Activated CD8-positive, alpha-beta memory T cell treated with anti-CD3 and anti-CD28 coated beads, Interleukin-2, amount 10 ng/mL, durations not matched to agents 7 days and 5 days (primary cell): ENCODE measurements around the gene WNT3. TPM values are rescaled to one million over a fixed set of nuclear protein-coding genes. Genes with fewer than 3 reads are reported as not detected.
"Not testable (repeated sequence)": the region's sequence is repeated elsewhere in the genome, so short reads cannot be mapped to it uniquely, and the experiment has no call there.

Experiments
- ATAC-seq: fragments of 150-1000 bp; cut with Tn5 transposase; one replicate; pipeline ENCODE4 v1.10.0; 2021; ENCODE audit warnings: moderate library complexity
- CTCF ChIA-PET: fragments of 350-600 bp; sonication (Branson Sonifier 250); formaldehyde crosslinking; loops from one replicate; lab custom pipeline; 2021; ENCODE audit warnings: antibody characterized with exemption; lab: Charles Lee
- DNase-seq: peaks from one replicate; pipeline ENCODE4 v3.0.0-alpha.2; 2020
- H3K27ac Mint-ChIP-seq: one replicate; pipeline ENCODE4 v1.8.0; 2021; ENCODE audit warnings: mild to moderate bottlenecking, mixed read lengths
- H3K27me3 Mint-ChIP-seq: one replicate; pipeline ENCODE4 v1.8.0; 2021; ENCODE audit warnings: mixed read lengths
- H3K36me3 Mint-ChIP-seq: one replicate; pipeline ENCODE4 v1.8.0; 2021; ENCODE audit warnings: mild to moderate bottlenecking, mixed read lengths
- H3K4me1 Mint-ChIP-seq: one replicate; pipeline ENCODE4 v1.8.0; 2021; ENCODE audit warnings: mixed read lengths
- H3K4me3 Mint-ChIP-seq: one replicate; pipeline ENCODE4 v1.8.0; 2021; ENCODE audit warnings: mild to moderate bottlenecking, moderate library complexity, mixed read lengths
- H3K9me3 Mint-ChIP-seq: one replicate; pipeline ENCODE4 v1.8.0; 2022; ENCODE audit warnings: low read depth, mixed read lengths
- total RNA-seq, 2 experiments: library from RNA; stranded (reverse); gene quantifications; one replicate each; pipeline ENCODE4 v1.2.3, GENCODE V29; 2021

The WNT3 gene
- total RNA-seq, 2 experiments from 2014 or later: not detected

- Mint-ChIP-seq H3K27me3 (peaks cover 75% of the 10 kb centered on the region), H3K4me3 (no peak overlapping the region), H3K36me3 (no peaks in the 10 kb centered on the region), H3K27ac (no peak overlapping the region), H3K4me1 (peaks cover 2% of the 10 kb centered on the region), H3K9me3 (no peaks in the 10 kb centered on the region)
- CTCF ChIA-PET: interaction anchor here (0.5 kb wide), 1 partner anchor 41 kb away, joined by 3 read pairs; no protein-coding TSS in a partner anchor
- no peak for ATAC-seq
- no peak for DNase-seq
Observed at GRCh38 chr17:46850688-46851028, 32.2 kb upstream of the WNT3 start.

- H3K36me3 Mint-ChIP-seq: no peaks in the 10 kb centered on the region
- no peaks in the 10 kb centered on the region for H3K9me3 Mint-ChIP-seq
- peaks cover 2% of the 10 kb centered on the region for H3K4me1 Mint-ChIP-seq
- ATAC-seq (no peak), DNase-seq (no peak)
- H3K27ac Mint-ChIP-seq: no peak overlapping the region
- H3K4me3 Mint-ChIP-seq: no peak overlapping the region
- peaks cover 61% of the 10 kb centered on the region for H3K27me3 Mint-ChIP-seq
- CTCF ChIA-PET: interaction anchor here (1.3 kb wide), 1 partner anchor 92 kb away, joined by 3 read pairs; no protein-coding TSS in a partner anchor
Observed at GRCh38 chr17:46848534-46848933, 30.0 kb upstream of the WNT3 start.

- Mint-ChIP-seq H3K27me3 (peaks cover 61% of the 10 kb centered on the region), H3K27ac (no peak overlapping the region), H3K4me1 (peaks cover 2% of the 10 kb centered on the region), H3K36me3 (peaks cover 4% of the 10 kb centered on the region), H3K9me3 (peaks cover 8% of the 10 kb centered on the region), H3K4me3 (no peak overlapping the region)
- CTCF ChIA-PET: interaction anchor here (1.3 kb wide), 1 partner anchor 93 kb away, joined by 3 read pairs; no protein-coding TSS in a partner anchor
- DNase-seq: no peak
- no peak for ATAC-seq
Observed at GRCh38 chr17:46847204-46848191, 29.0 kb upstream of the WNT3 start.

GRCh38 chr17:46842835-46843234, 24.3 kb upstream of the WNT3 start:
- Mint-ChIP-seq H3K36me3 (peaks cover 4% of the 10 kb centered on the region), H3K27me3 (peaks cover 46% of the 10 kb centered on the region), H3K9me3 (peaks cover 8% of the 10 kb centered on the region), H3K4me3 (no peak overlapping the region), H3K27ac (no peak overlapping the region), H3K4me1 (peaks cover 3% of the 10 kb centered on the region)
- DNase-seq (no peak), ATAC-seq (no peak)
- CTCF ChIA-PET: interaction anchor here (0.7 to 3.3 kb wide), 11 partner anchors 10 to 160 kb away, joined by 3 to 22 read pairs (median 3); no protein-coding TSS in a partner anchor

GRCh38 chr17:46841561-46842379, 23.3 kb upstream of the WNT3 start:
- DNase-seq (no peak), ATAC-seq (peak; percentile 20)
- CTCF ChIA-PET: interaction anchor here (0.7 to 3.3 kb wide), 14 partner anchors 9 to 161 kb away, joined by 3 to 22 read pairs (median 3); no protein-coding TSS in a partner anchor
- peaks cover 3% of the 10 kb centered on the region for H3K4me1 Mint-ChIP-seq
- peaks cover 41% of the 10 kb centered on the region for H3K27me3 Mint-ChIP-seq
- H3K27ac Mint-ChIP-seq: no peak overlapping the region
- H3K36me3 Mint-ChIP-seq: peaks cover 4% of the 10 kb centered on the region
- H3K4me3 Mint-ChIP-seq: no peak overlapping the region
- peaks cover 8% of the 10 kb centered on the region for H3K9me3 Mint-ChIP-seq

- not testable (repeated sequence) for DNase-seq, H3K36me3 Mint-ChIP-seq, H3K9me3 Mint-ChIP-seq, H3K4me3 Mint-ChIP-seq, H3K27ac Mint-ChIP-seq, H3K4me1 Mint-ChIP-seq, ATAC-seq
- CTCF ChIA-PET: interaction anchor here (3.3 kb wide), 1 partner anchor 100 kb away, joined by 22 read pairs; no protein-coding TSS in a partner anchor
- peaks cover 38% of the 10 kb centered on the region for H3K27me3 Mint-ChIP-seq
Observed at GRCh38 chr17:46840596-46840995, 22.1 kb upstream of the WNT3 start.

GRCh38 chr17:46839211-46839610, 20.7 kb upstream of the WNT3 start:
- Mint-ChIP-seq H3K4me1 (peaks cover 9% of the 10 kb centered on the region), H3K27ac (no peak overlapping the region)
- CTCF ChIA-PET: interaction anchor here (1.3 kb wide), 1 partner anchor 11 kb away, joined by 3 read pairs; no protein-coding TSS in a partner anchor

GRCh38 chr17:46837521-46837920, 19.0 kb upstream of the WNT3 start:
- no peak for DNase-seq
- no peaks in the 10 kb centered on the region for H3K36me3 Mint-ChIP-seq
- H3K4me1 Mint-ChIP-seq: peaks cover 9% of the 10 kb centered on the region
- no peak for ATAC-seq
- no peak overlapping the region for H3K4me3 Mint-ChIP-seq
- H3K9me3 Mint-ChIP-seq: peaks cover under 1% of the 10 kb centered on the region
- no peak overlapping the region for H3K27ac Mint-ChIP-seq
- peaks cover 30% of the 10 kb centered on the region for H3K27me3 Mint-ChIP-seq
- CTCF ChIA-PET: no interaction called here

More at GRCh38 chr17:46839211-46839610, 20.7 kb upstream of the WNT3 start:
- Mint-ChIP-seq H3K27me3 (peaks cover 38% of the 10 kb centered on the region), H3K36me3 (peaks cover 4% of the 10 kb centered on the region), H3K4me3 (no peak overlapping the region), H3K9me3 (peaks cover 8% of the 10 kb centered on the region)
- ATAC-seq (no peak), DNase-seq (no peak)

- DNase-seq: no peak
- H3K4me3 Mint-ChIP-seq: no peak overlapping the region
- H3K27ac Mint-ChIP-seq: no peak overlapping the region
- no peak for ATAC-seq
- no peaks in the 10 kb centered on the region for H3K36me3 Mint-ChIP-seq
- H3K4me1 Mint-ChIP-seq: peaks cover 9% of the 10 kb centered on the region
- H3K9me3 Mint-ChIP-seq: no peaks in the 10 kb centered on the region
- CTCF ChIA-PET: interaction anchor here (0.6 to 2.5 kb wide), 12 partner anchors 12 to 624 kb away, joined by 3 to 18 read pairs (median 4); no protein-coding TSS in a partner anchor
- H3K27me3 Mint-ChIP-seq: peaks cover 28% of the 10 kb centered on the region
Observed at GRCh38 chr17:46836500-46836899, 18.0 kb upstream of the WNT3 start.

- Mint-ChIP-seq H3K36me3 (no peaks in the 10 kb centered on the region), H3K4me1 (peaks cover 5% of the 10 kb centered on the region), H3K27ac (no peak overlapping the region), H3K4me3 (no peak overlapping the region), H3K27me3 (peaks cover 19% of the 10 kb centered on the region), H3K9me3 (no peaks in the 10 kb centered on the region)
- CTCF ChIA-PET: interaction anchor here (0.7 to 2.5 kb wide), 10 partner anchors 10 to 622 kb away, joined by 3 to 18 read pairs (median 6); no protein-coding TSS in a partner anchor
- ATAC-seq (no peak), DNase-seq (no peak)
Observed at GRCh38 chr17:46834846-46835245, 16.4 kb upstream of the WNT3 start.

- Mint-ChIP-seq H3K9me3 (no peaks in the 10 kb centered on the region), H3K27ac (no peak overlapping the region), H3K4me3 (no peak overlapping the region), H3K27me3 (peaks cover 19% of the 10 kb centered on the region), H3K36me3 (no peaks in the 10 kb centered on the region), H3K4me1 (peaks cover 5% of the 10 kb centered on the region)
- DNase-seq: no peak
- CTCF ChIA-PET: interaction anchor here (0.7 to 2.4 kb wide), 4 partner anchors 8 to 108 kb away, joined by 3 to 7 read pairs (median 5); no protein-coding TSS in a partner anchor
- no peak for ATAC-seq
Observed at GRCh38 chr17:46833840-46834208, 15.3 kb upstream of the WNT3 start.

GRCh38 chr17:46832945-46833839, 14.7 kb upstream of the WNT3 start:
- CTCF ChIA-PET: interaction anchor here (0.7 to 1.4 kb wide), 4 partner anchors 9 to 108 kb away, joined by 3 to 7 read pairs (median 3); no protein-coding TSS in a partner anchor
- Mint-ChIP-seq H3K4me3 (no peak overlapping the region), H3K9me3 (no peaks in the 10 kb centered on the region), H3K27me3 (peaks cover 22% of the 10 kb centered on the region), H3K4me1 (peaks cover 8% of the 10 kb centered on the region), H3K36me3 (no peaks in the 10 kb centered on the region), H3K27ac (no peak overlapping the region)
- no peak for ATAC-seq
- DNase-seq: no peak
